ENCODE measurements around the gene PDZD11.

PDZD11 gene, protein sequence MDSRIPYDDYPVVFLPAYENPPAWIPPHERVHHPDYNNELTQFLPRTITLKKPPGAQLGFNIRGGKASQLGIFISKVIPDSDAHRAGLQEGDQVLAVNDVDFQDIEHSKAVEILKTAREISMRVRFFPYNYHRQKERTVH

DNA sequence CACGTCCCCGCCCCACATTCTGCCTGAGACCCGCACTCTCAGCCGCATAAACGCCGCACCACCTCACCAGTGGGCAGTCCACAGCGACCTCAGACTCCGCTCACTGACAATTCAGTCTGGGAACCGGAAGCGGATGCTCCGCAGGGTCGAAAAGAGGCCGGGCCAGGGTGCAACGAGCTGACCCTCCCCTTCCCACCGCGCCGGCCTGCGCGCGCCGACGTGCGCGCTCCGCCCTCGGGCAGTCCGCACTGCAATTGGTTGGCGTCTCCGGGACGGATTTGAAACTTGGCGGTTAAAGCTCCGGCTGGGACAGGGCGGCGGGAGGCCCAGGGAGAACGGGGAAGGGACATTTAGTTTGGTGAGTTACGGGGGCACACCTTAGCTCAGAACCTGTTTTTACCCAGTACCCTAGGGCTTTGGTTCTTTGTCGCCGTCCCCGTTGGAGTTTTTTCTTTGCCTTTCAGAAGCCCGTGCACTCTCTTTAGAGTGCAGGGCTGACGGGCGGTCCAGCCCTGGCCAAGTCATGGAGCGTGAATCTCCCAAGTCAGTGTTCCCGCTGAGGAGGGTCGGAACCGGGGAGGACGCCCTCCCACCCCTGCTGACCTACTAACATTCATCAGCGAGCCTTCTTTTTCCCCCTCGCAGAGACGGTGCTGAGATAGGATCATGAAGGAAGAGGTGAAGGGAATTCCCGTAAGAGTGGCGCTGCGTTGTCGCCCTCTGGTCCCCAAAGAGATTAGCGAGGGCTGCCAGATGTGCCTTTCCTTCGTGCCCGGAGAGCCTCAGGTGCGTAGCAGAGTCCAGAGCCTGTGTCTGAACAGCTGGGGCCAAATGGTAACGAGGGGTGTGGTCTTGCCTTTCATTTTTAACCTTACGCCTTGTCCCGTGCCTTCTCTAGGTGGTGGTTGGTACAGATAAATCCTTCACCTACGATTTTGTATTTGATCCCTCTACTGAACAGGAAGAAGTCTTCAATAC, at the start of gene PDZD11, which contains the start of gene KIF4A:
Gene PDZD11 (minus strand): TSS at position 135 of the 978 bp plus-strand sequence. CDS start 586 bp downstream, outside the sequence.
Gene KIF4A (plus strand): TSS at position 312 of the 978 bp plus-strand sequence. CDS start 355 bp downstream, at position 667.
- TF ChIP-seq, protein P1, sequence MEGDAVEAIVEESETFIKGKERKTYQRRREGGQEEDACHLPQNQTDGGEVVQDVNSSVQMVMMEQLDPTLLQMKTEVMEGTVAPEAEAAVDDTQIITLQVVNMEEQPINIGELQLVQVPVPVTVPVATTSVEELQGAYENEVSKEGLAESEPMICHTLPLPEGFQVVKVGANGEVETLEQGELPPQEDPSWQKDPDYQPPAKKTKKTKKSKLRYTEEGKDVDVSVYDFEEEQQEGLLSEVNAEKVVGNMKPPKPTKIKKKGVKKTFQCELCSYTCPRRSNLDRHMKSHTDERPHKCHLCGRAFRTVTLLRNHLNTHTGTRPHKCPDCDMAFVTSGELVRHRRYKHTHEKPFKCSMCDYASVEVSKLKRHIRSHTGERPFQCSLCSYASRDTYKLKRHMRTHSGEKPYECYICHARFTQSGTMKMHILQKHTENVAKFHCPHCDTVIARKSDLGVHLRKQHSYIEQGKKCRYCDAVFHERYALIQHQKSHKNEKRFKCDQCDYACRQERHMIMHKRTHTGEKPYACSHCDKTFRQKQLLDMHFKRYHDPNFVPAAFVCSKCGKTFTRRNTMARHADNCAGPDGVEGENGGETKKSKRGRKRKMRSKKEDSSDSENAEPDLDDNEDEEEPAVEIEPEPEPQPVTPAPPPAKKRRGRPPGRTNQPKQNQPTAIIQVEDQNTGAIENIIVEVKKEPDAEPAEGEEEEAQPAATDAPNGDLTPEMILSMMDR (IDR thresholded peaks at IDR 0.05; ENCODE audit: insufficient read depth, low read length, poor library complexity, severe bottlenecking) = no peak
- Histone ChIP-seq H3K36me3 (ENCODE audit: control insufficient read depth, insufficient read depth, low read length) (no peaks in the 10 kb centered on the region), H3K27me3 (replicated peaks; ENCODE audit: control insufficient read depth, insufficient read depth, low read length) (no peaks in the 10 kb centered on the region), H3K4me3 (replicated peaks; ENCODE audit: low read depth, low read length) (peak within 1 kb of the TSS; percentile 79)
- DNase-seq (ENCODE audit: extremely low read depth, insufficient read length) = peak; percentile 93

DNA sequence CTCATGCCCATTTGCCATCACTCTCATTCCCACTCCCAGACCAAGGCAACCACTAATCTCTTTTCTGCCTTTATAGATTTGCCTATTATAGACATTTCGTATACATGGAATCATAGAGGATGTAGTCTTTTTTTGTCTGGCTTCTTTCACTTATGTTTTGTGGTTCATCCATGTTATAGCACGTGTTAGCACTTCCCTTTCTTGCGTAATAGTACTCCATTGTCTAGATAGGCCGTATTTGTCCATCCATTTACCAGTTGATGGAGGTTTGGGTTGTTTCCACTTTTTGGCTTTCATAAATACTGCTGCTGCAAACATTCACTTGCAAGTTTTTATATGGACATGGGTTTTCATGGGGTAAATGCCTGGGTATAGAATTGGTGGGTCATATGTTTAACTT, 48.6 kb upstream of the PDZD11 start:
- no peaks in the 10 kb centered on the region for H3K36me3 ChIP-seq (ENCODE audit: control insufficient read depth, insufficient read depth, low read length)

DNA sequence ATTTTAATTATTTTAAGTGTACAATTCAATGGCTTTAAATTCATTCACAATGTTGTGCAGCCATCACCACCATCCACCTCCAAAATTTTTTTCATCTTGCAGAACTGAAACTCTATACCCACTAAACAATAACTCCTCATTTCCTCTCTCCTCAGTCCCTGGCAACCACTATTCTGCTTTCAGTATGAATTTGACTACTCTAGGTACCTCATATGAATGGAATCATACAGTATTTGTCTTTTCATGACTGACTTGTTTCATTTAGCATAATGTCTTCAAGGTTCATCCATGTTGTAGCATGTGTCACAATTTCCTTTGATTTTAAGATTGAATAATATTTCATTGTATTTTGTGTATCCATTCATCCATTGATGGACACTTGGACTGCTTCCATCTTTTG, 47.0 kb upstream of the PDZD11 start:
- Histone ChIP-seq H3K27me3 (replicated peaks; ENCODE audit: control insufficient read depth, insufficient read depth, low read length) (no peaks in the 10 kb centered on the region), H3K4me3 (replicated peaks; ENCODE audit: low read depth, low read length) (no peak overlapping the region), H3K36me3 (ENCODE audit: control insufficient read depth, insufficient read depth, low read length) (no peaks in the 10 kb centered on the region)
- TF ChIP-seq, protein P1 (IDR thresholded peaks at IDR 0.05; ENCODE audit: insufficient read depth, low read length, poor library complexity, severe bottlenecking) = no peak
- DNase-seq (ENCODE audit: extremely low read depth, insufficient read length) = peak; percentile 9

More for the DNA sequence above, 48.6 kb upstream of the PDZD11 start:
- TF ChIP-seq, protein P1 (IDR thresholded peaks at IDR 0.05; ENCODE audit: insufficient read depth, low read length, poor library complexity, severe bottlenecking) = no peak
- H3K4me3 ChIP-seq (replicated peaks; ENCODE audit: low read depth, low read length) = no peak overlapping the region
- DNase-seq (ENCODE audit: extremely low read depth, insufficient read length) = no peak
- H3K27me3 ChIP-seq (replicated peaks; ENCODE audit: control insufficient read depth, insufficient read depth, low read length) = no peaks in the 10 kb centered on the region

DNA sequence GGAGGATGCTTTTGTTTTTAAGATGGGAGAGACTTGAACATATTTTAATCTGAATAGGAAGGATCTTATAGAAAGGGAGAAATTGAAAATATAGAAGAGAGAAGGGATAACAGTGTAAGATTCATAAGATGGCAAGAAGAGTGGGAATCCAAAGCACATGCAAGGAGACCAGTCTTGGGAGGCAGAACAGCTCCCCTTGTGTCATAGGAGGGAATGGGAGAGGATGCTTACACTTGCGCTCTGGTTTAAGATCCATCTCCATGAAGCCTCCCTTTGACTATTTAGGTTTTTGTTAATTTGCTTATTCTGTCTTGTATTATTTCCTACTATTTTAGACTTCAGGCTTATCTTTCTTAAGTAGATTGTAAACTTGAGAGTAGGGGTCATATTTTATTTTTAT, 42.9 kb upstream of the PDZD11 start:
- Histone ChIP-seq H3K36me3 (ENCODE audit: control insufficient read depth, insufficient read depth, low read length) (no peaks in the 10 kb centered on the region), H3K4me3 (replicated peaks; ENCODE audit: low read depth, low read length) (no peak overlapping the region), H3K27me3 (replicated peaks; ENCODE audit: control insufficient read depth, insufficient read depth, low read length) (no peaks in the 10 kb centered on the region)
- TF ChIP-seq, protein P1 (IDR thresholded peaks at IDR 0.05; ENCODE audit: insufficient read depth, low read length, poor library complexity, severe bottlenecking) = no peak
- DNase-seq (ENCODE audit: extremely low read depth, insufficient read length) = no peak

DNA sequence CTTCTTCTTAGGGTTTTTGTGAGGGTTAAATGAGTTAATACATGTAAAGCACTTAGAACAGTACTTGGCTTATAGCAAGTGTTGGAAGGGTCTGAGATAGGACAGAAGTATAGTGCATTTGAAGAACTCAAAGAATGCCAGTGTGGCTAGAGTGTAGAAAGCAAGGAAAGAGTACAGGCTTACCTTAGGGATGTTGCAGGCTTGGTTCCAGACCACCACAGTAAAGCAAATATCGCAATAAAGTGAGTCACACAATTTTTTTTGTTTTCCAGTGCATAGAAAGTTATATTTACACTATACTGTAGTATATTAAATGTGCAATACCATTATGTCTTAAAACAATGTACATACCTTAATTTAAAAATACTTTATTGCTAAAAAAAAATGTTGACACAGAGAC, 41.4 kb upstream of the PDZD11 start:
- H3K27me3 ChIP-seq (replicated peaks; ENCODE audit: control insufficient read depth, insufficient read depth, low read length) = no peaks in the 10 kb centered on the region
- no peaks in the 10 kb centered on the region for H3K36me3 ChIP-seq (ENCODE audit: control insufficient read depth, insufficient read depth, low read length)
- DNase-seq (ENCODE audit: extremely low read depth, insufficient read length) = no peak
- TF ChIP-seq, protein P1 (IDR thresholded peaks at IDR 0.05; ENCODE audit: insufficient read depth, low read length, poor library complexity, severe bottlenecking) = no peak
- no peak overlapping the region for H3K4me3 ChIP-seq (replicated peaks; ENCODE audit: low read depth, low read length)
